GDM1 (cell line): ENCODE measurements around the gene PTPRM.
A peak's percentile ranks its signal among the peaks of the same experiment; 100 is the strongest.

ENCODE experiments used
- DNase-seq: peaks from one replicate; lab custom pipeline; 2025; lab: John Stamatoyannopoulos, UW

The PTPRM gene

DNA sequence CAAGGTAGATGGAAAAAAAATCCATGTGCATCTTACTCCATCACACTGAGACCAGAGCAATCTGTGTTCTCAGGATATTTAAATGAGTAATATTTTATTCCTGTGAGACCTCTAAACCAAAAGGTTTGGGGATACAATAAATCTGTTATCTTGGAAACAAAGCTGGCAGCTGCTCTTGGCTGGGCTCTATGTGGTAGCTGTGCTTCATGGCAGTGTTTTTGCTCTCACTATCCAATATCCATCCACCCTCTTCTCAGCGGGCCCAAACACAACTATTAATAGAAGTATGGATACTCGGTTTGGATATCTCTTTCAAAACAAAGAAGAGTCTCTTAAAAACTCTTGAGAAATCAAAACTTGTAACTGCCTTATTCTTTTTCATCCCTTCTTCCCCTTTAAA is 797.3 kb downstream of the PTPRM start:
- DNase-seq: no peak

DNA sequence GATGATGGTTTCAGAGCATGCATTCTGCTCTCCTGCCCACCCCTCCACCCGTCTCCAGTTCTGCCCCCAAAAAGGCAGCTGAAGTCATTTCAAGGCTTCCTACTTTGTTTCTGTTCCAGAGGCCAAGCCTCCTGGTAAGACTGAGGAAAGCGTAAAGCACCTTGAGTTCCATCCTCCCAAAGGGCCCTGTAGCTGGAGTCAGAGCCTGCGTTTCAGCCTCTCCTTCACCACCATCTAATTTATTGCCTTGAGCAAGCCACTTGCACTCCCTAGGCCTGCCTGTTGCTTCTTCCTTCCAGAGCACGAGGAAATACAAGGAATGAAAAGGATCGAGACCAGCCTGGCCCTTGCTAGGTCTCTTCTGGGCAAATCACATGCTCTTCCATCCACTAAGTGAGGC is 797.9 kb downstream of the PTPRM start:
- no peak for DNase-seq

DNA sequence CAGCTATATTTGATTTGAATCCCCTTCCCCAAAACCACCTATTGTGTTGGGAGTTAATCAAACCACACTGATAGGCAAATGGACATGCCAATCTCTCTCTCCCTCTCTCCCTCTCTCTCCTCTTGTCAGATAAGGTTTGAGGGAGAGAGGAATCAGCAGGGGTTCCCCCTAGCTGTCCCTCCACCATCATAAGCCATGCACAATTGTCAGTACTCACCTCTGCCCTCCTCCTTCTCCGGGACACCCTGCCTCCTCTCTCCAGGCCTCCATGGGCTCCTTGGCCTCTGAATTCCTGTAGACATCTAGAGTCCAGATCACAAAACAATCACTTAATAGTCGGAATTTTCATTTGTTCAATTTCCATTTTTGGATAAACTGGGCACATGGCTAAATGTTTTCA is 798.4 kb downstream of the PTPRM start:
- no peak for DNase-seq

DNA sequence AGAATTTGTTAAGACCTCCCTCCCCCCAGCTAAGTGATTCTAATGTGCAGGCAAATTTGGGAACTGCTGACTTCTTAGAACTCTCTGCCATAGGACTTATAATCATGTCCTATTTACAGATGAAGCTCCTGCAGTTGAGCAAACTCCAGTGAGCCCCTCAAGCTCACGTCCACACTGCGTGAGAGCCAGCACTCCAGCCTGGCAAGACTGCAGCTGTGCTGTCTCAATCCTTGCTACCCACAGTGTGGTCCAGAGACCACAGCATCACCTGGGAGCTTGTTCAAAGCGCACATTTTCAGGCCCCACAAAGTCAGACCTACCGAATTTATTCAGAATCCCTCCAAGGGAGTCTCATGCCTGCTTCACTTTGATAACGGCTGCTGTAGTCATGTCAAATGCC is 799.0 kb downstream of the PTPRM start:
- DNase-seq: no peak

DNA sequence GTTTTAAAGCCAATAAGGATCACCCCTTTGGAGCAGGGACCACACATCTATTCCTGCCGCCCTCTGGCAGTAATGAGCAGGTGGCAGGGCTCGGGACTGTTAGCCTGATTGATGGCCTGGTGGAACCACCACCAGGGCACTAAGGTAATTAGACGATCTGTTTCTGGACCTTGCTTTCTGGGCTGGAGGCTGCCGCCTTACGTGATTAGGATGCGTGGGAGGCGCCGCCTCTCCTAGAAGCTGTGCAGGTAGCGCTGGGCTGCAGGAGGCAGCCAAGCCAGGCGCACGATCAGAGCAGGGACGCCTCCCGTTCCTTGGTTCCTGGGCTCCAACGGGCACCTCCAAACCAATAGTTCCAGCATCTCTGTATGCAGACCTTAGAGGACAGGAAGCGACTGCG is 799.5 kb downstream of the PTPRM start:
- no peak for DNase-seq

DNA sequence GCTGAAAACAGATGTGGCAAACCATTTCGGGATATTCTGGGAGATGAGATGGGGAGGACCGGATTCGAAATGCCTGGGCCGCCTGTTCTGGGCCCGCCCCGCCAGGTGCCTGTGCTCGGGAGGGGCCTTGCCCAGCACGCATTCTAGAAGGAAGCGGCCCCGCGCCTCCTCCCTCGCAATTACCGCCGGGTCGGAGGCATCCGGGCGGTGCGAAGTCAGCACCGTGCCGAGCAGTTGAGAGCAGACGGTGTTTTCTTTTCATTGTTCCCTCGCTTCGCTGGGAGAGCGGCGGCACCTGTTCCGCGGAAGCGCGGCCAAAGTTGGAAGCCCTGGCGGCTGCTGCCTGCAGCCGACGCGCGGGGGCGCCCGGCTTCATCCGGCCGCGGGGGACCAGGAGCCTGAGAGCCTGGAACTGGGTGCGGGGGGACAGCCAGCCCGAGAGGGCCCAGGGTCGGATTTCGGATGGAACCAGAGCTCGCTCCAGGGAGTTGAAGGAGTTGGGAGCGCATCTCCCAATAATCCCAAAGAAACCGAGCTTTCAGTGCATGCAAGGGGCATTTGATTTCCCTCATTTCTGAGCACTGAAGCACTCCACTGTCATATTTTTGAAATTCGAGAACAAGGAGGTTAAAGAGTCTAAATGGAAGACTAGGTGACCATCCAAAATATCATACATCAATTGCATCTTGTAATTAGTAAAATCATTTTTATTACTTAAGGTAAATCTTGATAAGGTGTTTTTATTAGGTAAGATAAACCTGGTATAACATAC is 800.3 kb downstream of the PTPRM start:
- no peak for DNase-seq

DNA sequence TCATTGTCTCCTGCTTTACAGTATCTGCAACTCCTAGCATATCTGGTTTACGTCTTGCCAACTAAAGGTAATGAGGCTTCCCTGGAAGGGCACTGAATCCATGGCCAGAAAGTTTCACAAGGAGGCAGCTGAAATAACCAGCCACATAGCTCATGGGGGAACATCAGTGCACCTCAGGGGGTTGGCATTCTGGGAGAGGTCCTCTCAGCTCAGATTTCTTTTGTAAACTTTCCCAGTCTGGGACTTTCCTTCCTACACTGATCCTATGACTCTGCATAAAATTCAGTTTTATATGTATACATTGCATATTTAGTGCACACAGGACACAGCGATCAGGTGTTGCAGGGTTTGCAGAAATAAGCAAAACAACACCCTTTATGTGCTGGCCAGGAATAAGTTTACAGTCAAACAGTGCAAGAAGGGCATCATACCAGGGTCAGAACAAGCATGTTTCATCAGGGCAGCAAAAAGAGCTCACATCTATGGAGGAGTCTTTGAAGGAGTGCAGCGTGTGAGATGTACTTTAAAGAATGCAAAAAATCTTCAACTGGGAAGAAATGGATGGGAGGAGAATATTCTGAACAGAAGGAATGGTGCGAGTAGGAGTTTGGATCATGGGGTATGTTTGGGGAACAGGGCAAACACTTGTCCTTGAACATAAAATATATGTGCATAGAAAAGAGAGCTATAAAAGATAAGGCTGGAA is 801.5 kb downstream of the PTPRM start:
- DNase-seq: no peak

DNA sequence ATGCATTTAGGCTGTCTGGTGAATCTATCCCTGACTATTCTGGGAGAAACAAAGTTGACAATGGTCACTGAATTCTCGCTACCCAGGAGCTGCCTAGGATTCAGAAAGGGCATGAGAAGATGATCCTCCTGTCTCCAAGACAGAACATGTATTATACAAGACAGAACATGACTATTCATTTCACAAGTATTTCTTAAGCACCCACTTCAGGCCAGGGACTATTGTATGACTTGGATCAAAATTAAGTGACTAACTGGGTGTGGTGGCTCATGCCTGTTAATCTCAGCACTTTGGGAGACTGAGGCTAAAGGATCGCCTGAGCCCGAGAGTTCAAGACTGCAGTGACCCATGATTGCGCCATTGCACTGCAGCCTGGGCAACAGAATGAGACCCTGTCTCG is 806.4 kb downstream of the PTPRM start:
- no peak for DNase-seq

DNA sequence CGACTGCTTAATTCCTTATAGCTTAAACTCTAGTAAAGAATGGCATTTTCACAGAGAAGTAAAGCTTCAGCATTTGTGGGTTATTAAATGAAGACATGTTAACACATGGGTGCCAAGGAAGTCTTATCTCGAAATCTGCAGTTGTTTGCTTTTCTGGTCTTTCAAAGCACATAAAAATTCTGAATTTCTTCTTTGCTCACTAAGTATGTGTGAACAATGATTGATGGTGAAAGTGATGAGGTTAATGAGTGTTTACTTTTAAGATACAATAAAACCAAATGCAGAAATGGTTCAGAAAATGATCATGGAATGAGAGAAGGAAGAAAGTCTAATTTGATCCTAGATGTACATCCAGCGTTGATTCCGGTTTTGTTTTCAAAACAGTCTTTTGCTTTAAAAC is 807.6 kb downstream of the PTPRM start:
- DNase-seq: no peak

DNA sequence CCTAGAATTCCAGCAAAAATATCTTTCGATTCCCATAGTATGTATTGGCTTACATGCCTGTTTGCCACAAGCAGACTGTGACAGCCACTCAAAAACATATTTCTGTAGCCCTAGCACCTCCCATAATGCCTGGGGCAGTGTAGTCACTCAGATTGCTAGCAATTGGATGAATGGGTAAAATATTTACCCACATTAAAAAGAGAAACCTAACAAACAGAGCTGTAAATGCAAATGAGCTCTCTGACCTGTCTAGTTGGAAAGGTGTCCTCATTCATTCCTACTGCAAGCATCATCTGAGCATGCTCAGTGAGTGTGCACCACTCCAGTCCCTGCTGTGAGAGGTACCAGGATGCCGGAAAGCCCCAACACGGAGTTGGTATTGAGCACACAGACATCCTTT is 808.1 kb downstream of the PTPRM start:
- DNase-seq: no peak

DNA sequence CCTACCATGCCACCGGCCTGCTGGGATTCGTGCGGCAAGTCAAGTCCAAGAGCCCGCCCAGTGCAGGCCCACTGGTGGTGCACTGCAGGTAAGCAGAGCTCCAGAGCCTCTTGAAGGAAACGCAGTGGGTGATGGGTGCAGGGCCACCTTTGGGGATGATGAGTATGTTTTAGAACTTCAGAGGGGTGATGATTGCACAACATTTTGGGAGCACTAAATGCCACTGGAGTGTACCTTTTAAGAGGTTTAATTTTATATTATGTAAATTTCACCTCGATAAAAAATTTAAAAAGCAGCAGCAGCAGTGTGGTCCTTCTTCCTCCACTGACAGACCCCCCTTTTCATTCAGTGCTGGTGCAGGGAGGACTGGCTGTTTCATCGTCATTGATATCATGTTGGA is 809.0 kb downstream of the PTPRM start:
- DNase-seq: no peak

DNA sequence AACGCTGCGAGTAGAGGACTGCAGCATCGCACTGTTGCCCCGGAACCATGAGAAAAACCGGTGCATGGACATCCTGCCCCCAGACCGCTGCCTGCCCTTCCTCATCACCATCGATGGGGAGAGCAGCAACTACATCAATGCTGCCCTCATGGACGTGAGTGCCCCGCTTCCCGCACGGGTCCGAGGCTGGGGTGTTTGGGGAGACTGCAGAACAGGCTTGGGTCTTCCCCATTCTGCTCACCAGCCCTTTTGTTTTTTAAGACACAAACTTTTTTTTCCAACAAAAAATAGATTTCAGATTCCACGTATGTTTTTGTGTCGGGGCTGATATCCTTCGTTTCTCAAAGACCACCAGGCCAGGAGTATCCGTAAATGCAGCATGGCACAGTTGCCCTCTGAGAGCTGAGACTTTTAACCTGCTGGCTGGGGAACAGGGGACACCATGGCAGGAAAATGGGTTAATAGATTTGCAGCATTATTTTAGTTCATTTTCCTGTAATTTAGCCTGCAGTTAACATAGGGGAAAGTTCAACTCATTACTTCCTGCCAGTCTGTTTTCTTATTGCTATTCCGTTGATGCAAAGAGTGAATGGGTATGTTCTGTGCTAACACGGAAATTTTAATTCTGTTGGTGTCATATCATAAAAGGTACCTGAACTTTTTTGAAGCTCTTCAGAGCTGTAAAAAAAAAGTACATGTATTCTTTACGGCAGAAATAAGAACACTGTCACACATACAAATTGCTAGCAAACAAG is 812.2 kb downstream of the PTPRM start:
- DNase-seq: no peak

DNA sequence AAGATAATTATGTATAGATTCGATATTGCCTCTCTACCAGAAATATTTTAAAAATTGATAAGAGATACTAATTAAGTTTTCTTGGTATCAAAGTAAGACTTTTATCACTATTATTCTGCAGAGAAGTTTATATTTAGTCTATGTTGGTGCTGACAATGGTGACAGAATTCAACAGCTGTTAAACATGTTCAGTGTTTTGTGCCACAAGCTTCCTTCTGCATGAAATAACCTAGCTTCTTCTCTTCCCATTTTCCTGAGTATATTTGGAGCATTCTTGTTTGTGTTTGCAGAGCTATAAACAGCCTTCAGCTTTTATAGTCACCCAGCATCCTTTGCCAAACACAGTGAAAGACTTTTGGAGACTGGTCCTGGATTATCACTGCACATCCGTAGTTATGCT is 812.9 kb downstream of the PTPRM start:
- DNase-seq: no peak

DNA sequence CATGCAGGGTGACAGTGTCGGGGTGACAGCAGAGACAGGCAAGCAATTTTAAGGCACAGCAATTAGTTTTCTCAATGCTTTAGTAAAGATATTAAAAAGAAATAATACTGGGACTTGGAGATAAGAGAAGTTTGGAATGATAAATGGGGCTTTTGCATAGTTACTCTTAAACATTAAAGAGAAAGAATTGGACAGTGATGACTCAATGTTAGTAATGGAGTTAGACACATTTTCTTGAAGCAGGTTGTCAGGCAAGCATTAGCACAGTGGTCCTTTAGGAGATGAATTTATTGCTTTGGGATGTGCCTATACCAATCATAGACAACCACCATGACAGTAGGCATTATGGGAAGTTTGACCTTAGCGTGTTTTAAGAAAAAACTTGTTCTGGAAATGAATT is 813.8 kb downstream of the PTPRM start:
- DNase-seq: no peak

DNA sequence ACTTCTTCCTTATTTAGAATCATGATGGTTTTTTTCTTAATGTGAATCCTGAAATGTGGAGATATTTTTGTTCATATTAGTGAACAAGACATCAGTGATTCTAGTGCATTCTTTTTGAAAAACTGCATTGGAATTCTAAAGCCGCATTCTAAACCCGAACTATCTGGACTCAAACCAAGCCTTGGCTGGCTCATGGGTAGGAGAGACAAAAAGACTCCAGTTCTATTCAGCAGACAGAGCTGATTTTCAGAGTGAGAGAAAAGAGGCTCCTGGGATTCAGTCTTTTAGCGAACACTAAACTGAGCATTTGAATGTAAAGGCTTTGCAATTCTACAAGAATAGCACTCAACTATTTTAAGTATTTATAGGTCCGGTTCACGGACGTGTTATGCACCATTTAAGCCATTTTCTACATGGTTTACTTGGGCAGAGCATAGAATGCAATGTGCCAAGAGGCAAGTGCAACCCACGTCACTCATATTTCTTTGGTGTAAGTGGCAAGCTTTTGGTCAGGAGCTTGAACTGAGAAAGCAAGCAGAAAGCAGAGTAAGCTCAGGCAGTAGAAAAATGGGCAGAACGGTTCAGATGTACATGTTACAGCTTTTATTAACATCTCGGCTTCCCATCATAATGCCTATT is 814.8 kb downstream of the PTPRM start:
- no peak for DNase-seq

DNA sequence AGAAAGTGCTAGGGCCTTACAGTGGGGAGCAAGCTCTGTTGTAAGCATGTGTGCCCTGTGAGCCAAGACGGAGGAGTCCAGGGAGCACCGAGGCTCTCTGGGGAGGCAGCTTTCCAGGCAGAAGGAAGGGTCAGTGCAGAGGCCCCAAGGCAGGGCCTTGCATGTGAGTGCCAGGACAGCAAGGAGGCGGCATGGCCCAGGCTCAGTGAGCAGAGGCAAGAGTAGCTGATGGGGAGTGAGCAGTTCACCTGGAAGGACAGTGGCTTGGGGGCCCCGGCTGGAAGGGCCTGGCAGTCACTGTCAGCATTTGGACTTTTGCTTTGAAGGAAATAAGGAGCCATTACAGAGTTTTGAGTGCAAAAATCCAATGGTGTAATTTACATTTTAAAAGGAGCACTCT is 818.3 kb downstream of the PTPRM start:
- no peak for DNase-seq

DNA sequence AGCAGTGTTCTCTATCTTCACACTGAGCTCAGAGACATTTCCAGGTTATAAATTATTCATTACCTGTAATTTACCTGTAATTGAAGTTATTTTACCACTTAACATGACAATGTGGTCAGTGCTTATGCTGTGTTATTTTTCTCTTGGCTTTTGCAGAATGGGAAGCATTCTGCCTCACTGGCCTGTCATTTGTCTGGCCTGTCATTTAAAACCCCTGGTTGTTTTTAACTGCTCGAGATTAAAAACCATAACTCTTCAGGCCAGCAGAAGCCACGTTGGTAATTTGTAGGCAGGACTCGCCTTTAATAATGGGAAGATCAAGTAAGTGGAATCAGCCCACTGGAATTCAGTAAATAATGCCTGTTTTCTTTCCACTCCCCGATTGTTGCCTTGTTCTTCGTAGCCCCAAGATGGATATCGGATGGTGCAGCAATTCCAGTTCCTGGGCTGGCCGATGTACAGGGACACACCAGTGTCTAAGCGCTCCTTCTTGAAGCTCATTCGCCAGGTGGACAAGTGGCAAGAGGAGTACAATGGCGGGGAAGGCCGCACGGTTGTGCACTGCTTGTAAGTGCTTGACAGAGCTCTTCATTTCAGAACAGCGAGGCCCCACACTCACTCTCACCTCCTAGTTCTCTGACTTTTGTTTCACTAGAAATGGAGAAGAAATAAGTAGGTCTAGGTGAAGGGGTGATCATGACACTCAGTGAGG is 819.7 kb downstream of the PTPRM start:
- DNase-seq: no peak

DNA sequence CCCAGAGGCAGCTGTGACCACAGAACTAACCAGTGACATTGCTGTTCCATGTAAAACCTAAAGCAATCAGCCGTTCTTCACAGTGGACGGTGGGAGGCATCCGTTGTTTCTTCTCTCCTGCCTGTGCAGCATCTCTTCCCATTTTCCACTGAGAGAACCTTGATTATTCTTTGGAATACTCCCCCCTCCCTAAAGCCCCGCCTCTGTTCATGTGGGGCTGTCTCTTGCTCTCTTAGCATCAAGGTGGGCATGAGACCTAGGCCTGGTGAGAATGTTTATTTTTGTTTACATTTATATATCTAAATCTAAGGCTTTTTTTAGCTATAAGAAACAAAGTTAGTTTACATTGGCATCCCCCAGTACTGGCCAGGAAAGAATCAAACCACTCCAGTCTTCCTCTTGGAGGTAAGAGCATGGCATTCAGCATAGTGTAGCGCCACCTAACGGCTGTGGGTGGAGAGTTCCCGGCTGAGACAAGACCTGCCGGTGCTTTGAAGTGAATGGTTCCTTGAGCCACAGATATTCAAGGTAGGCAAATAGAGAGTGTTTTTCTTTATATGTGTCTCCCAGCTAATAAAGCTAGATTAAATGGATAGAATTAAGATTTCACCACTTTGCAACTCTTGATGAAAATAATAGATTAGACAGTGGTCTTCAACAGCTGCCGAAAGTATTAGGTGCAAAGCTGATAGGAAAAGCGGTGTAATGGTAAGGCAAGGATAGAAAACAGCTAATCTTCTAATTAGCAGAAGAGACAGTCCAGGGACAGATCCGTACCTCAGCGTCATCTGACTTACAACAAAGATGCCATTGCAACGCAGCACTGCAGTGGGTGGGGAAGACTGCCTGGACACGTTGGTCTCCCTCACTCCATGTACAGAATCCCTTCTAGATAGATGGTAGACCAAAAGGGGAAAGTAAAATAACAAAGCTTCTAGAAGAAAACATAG is 822.5 kb downstream of the PTPRM start:
- DNase-seq: peak; percentile 48

DNA sequence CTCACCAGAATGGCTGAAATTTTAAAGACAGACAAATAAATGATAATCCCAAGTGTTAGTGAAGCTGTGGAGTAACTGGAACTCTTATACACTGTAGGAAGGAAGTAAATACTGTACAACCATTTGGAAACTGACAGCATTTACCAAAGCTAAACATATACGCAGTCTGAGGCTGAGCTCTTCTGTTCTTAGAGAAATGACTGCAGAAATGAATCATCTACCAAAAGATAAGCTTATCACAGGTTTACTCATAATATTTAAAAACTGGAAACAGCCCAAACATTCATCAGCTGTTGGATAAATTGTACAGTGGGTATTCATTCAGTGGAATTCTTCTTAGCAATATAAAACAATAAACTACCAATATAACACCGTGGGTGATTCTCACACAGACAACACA is 824.0 kb downstream of the PTPRM start:
- no peak for DNase-seq

DNA sequence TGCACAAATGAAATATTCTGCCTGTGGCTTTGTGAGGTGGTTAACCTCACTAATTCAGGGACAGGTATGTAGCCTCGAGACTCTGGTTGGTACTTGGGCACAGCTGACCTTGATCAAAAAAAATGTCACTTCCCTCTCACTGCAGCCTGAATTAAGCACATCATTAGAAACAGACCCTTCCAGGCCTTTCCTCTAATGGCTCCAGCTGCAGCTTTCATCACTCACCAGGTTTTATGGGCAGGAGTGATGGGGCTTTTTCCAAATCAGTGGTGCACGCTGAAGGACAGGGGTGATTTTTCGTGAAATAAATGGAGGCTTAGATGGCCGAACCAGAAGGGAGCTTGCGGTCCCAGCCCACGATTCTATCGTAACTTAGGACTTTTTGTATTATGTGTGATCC is 829.1 kb downstream of the PTPRM start:
- DNase-seq: no peak

DNA sequence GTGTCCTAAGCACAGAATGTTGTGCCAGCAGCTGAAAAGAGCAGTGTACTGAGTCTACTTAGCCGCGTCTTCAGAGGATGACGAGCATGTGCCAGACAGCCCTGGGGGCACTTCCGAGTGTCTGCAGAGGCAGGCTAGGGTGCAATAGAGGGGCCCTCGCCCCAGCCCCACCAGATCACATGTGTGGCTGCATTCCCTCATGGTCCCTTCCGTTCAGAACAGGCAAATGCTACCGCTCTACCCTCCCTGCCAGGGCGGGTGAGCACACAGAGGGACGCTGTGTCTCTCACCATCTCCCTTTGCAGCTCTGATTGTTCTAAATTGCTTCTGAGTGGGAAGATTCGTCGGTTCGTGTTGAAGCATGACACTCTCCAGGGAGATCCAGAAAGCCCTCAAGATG is 829.9 kb downstream of the PTPRM start:
- no peak for DNase-seq
